ENCODE data around the gene UGGT2.
"Not testable (repeated sequence)": the region's sequence is repeated elsewhere in the genome, so short reads cannot be mapped to it uniquely, and the experiment has no call there.

The UGGT2 gene

DNA sequence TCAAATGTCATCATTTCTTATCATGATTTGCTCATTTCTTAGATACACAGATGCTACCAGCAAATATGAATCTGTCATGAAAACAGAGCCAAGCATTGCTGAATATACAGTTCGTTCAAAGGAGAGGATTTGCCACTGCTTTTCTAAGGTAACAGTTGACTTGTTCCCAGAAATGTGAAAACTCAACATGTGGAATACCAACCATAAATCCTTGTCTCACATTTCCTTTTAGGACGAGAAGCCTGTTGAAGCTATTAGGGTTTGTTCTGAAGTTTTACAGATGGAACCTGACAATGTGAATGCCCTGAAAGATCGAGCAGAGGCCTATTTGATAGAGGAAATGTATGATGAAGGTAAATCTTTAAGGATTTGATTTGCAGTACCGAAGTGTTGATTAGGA is 289.6 kb downstream of the UGGT2 start:
- Mint-ChIP-seq H3K27ac (no peak overlapping the region), H3K4me1 (no peaks in the 10 kb centered on the region), H3K36me3 (peaks cover 24 to 32% of the 10 kb centered on the region in 2 donors), H3K4me3 (no peak overlapping the region), H3K9me3 (no peaks in the 10 kb centered on the region), H3K27me3 (no peaks in the 10 kb centered on the region)
- no peak for ATAC-seq (replicated peaks)
- no peak for DNase-seq

- H3K36me3 Mint-ChIP-seq, result peaks cover 30 to 37% of the 10 kb centered on the region in 2 donors
- not testable (repeated sequence) for H3K9me3 Mint-ChIP-seq; H3K4me1 Mint-ChIP-seq; ATAC-seq (replicated peaks); DNase-seq; H3K27me3 Mint-ChIP-seq; H3K27ac Mint-ChIP-seq; H3K4me3 Mint-ChIP-seq
Observed at GRCh38 chr13:95762626-95763025, 290.6 kb downstream of the UGGT2 start.

- Mint-ChIP-seq H3K4me1 (peaks cover 0 to 3% of the 10 kb centered on the region in 2 donors), H3K27me3 (no peaks in the 10 kb centered on the region), H3K9me3 (peaks cover 2 to 6% of the 10 kb centered on the region in 2 donors), H3K27ac (no peak overlapping the region), H3K4me3 (no peak overlapping the region), H3K36me3 (peaks cover 19 to 26% of the 10 kb centered on the region in 2 donors)
- no peak for ATAC-seq (replicated peaks)
- DNase-seq, result no peak
Observed at GRCh38 chr13:95756072-95756471, 297.1 kb downstream of the UGGT2 start.

DNA sequence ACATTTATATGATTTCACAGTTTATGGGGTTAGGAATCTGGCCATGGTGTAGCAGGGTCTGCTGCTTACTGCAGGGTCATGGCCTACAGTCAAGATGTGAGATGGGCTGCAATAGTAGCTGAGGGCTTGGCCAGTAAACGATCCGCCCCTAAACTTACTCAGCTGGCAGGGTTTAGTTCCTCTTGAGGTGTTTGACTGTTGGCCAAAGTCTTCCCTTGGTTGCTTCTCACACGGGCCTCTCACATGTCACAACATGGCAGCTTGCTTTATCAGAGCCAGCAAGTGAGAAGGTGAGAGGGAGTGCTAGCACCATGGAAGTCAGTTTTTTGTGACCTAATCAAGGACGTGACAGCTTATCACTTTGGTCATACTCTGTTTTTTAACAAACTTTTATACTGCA is 299.1 kb downstream of the UGGT2 start:
- Mint-ChIP-seq H3K4me1 (peaks cover 0 to 3% of the 10 kb centered on the region in 2 donors), H3K27me3 (no peaks in the 10 kb centered on the region), H3K9me3 (peaks cover 2 to 6% of the 10 kb centered on the region in 2 donors), H3K4me3 (no peak overlapping the region), H3K36me3 (peaks cover 17 to 27% of the 10 kb centered on the region in 2 donors), H3K27ac (no peak overlapping the region)
- no peak for DNase-seq
- ATAC-seq (replicated peaks), result no peak

GRCh38 chr13:95752677-95753076 is 300.5 kb downstream of the UGGT2 start:
- Mint-ChIP-seq H3K27ac (no peak overlapping the region), H3K4me1 (peaks cover 0 to 3% of the 10 kb centered on the region in 2 donors), H3K27me3 (no peaks in the 10 kb centered on the region), H3K9me3 (peaks cover 2 to 6% of the 10 kb centered on the region in 2 donors), H3K4me3 (no peak overlapping the region), H3K36me3 (peaks cover 11 to 23% of the 10 kb centered on the region in 2 donors)
- DNase-seq (no peak), ATAC-seq (replicated peaks) (no peak)

Data from stimulated activated naive B cell treated with anti-CD40 and anti-IgM and Interleukin-4, amounts not matched to agents 10 μg/mL and 1 μg/mL and 100 μg/mL, for 72 hours (primary cell).